WERI-Rb-1 (cell line): Measurements from ENCODE around the gene NNT.
"Not testable (repeated sequence)": the region's sequence is repeated elsewhere in the genome, so short reads cannot be mapped to it uniquely, and the experiment has no call there.

Experiments used
- DNase-seq: peaks from one replicate; pipeline ENCODE4 v3.0.0-alpha.2; 2020
- H3K27ac ChIP-seq: fragments of 250-450 bp; sonication (Bioruptor Pico); 2 replicates; pipeline ENCODE4 v1.5.1; 2020; ENCODE audit warnings: mild to moderate bottlenecking, moderate library complexity
- H3K27me3 ChIP-seq: fragments of 250-450 bp; sonication (Bioruptor Pico); 2 replicates; pipeline ENCODE4 v1.5.1; 2021; ENCODE audit warnings: mild to moderate bottlenecking, low read depth, moderate library complexity; ENCODE audit not compliant: insufficient read depth, severe bottlenecking
- H3K36me3 ChIP-seq: fragments of 250-450 bp; sonication (Bioruptor Pico); 2 replicates; pipeline ENCODE4 v1.5.1; 2020; ENCODE audit warnings: mild to moderate bottlenecking, moderate library complexity
- H3K4me3 ChIP-seq: 2 replicates; pipeline ENCODE4 v1.5.1; 2011; ENCODE audit warnings: low read depth, mild to moderate bottlenecking, control low read depth, low read length
- H3K9me3 ChIP-seq: fragments of 250-450 bp; sonication (Bioruptor Pico); 2 replicates; pipeline ENCODE4 v1.5.1; 2021; ENCODE audit warnings: mild to moderate bottlenecking, moderate library complexity; ENCODE audit not compliant: severe bottlenecking
- TF ChIP-seq, protein P1 (sequence below): IDR thresholded peaks from 2 replicates; pipeline ENCODE4 v1.5.1; 2011; ENCODE audit warnings: low read depth, mild to moderate bottlenecking, control low read depth, inconsistent platforms, low read length

NNT gene

DNA sequence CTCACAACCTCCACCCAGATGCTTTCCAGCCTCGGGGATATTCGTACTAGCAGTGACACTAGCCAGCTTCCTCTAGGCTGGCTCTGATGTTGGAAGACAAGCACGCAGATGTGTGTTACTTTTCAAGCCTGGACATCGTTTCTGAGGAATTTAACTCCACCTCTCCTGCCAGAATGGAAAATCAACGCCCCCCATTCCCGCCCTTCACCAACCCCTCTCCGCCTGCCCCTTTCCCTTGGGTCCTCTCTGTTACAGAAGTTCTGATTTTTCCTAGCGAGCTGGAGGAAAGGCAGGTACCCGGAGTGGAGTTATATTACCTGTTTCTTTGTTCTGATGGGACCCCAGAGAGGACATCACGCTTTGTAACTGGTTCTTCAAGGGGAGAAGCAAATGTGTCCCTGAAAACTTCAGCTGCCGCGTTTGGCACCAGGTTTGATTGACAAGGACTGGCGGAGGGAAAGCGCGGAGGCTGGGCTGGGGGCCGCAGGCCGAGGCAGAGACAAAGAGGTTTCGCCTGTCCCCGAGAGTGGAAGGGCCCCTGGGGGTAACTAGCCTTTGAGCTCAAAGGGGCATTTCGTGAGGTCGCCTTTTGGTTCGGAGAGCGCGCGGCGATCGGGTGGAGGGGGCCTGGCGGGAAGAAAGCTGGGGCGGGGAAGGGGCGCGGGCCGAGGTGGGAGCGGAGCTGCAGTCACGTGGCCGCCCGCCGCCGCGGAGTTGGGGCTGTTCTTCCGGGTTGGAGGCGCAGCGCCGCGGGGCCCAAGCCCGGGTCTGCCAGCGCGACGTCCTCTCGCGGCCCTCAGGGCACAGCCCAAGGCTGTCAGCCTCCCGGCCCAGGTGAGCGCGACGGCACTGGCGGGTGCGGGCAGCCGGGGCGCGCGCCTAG, at the start of gene NNT:
Gene NNT (plus strand): TSS at position 720 of the 883 bp plus-strand sequence. CDS start 6,016 bp downstream, outside the sequence.
- peak within 1 kb of the TSS; percentile 94 for H3K27ac ChIP-seq
- TF ChIP-seq, protein P1, sequence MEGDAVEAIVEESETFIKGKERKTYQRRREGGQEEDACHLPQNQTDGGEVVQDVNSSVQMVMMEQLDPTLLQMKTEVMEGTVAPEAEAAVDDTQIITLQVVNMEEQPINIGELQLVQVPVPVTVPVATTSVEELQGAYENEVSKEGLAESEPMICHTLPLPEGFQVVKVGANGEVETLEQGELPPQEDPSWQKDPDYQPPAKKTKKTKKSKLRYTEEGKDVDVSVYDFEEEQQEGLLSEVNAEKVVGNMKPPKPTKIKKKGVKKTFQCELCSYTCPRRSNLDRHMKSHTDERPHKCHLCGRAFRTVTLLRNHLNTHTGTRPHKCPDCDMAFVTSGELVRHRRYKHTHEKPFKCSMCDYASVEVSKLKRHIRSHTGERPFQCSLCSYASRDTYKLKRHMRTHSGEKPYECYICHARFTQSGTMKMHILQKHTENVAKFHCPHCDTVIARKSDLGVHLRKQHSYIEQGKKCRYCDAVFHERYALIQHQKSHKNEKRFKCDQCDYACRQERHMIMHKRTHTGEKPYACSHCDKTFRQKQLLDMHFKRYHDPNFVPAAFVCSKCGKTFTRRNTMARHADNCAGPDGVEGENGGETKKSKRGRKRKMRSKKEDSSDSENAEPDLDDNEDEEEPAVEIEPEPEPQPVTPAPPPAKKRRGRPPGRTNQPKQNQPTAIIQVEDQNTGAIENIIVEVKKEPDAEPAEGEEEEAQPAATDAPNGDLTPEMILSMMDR = no peak
- H3K9me3 ChIP-seq = no peaks in the 10 kb centered on the region
- H3K36me3 ChIP-seq = no peaks in the 10 kb centered on the region; the same call in none of the 2 replicates
- peak within 1 kb of the TSS; percentile 85 for H3K4me3 ChIP-seq
- no peaks in the 10 kb centered on the region for H3K27me3 ChIP-seq
- DNase-seq = peak; percentile 83

DNA sequence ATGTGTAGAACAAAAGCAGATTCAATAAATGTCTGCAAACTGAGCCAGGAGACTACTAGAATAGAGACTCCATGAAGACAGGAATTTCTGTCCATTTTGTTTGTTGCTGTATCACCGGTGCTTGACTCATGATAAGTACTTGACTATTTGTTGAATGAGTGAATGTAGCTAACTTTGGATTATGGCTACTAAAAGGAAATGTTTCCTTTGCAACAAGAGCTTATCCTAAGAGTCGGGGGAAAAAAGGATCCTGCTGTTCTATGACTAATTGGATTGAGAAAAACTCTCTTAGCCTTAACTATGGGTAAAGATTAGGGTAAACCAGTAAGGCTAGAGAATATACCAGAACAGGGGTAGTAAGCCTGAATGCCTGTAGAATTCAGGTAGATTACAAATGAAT, 49.6 kb upstream of the NNT start:
- no peak overlapping the region for H3K27ac ChIP-seq
- no peaks in the 10 kb centered on the region for H3K27me3 ChIP-seq
- no peak for DNase-seq
- peaks cover 69% of the 10 kb centered on the region for H3K36me3 ChIP-seq
- H3K4me3 ChIP-seq = no peak overlapping the region
- TF ChIP-seq, protein P1 = no peak
- no peaks in the 10 kb centered on the region for H3K9me3 ChIP-seq

DNA sequence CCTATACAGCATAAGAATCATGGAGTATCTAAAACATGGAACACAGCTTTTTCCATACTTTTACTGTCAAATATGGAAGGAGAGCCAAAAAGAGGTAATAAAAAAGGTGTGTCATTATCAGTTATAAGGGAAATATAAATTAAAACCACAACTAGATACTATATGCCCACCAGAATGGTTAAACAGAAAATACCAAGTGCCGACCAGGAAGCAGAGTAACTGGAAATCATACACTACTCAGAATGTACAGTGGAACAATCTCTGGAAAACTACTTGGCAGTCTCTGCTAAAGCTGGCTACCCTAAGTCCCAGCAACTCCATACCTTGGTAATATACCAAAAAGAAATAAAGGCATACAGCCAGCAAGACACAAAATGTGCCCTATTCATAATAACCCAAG, 48.5 kb upstream of the NNT start:
- DNase-seq = no peak
- Histone ChIP-seq H3K9me3 (no peaks in the 10 kb centered on the region), H3K27me3 (no peaks in the 10 kb centered on the region), H3K36me3 (peaks cover 61% of the 10 kb centered on the region), H3K4me3 (no peak overlapping the region), H3K27ac (no peak overlapping the region)
- TF ChIP-seq, protein P1 = no peak

DNA sequence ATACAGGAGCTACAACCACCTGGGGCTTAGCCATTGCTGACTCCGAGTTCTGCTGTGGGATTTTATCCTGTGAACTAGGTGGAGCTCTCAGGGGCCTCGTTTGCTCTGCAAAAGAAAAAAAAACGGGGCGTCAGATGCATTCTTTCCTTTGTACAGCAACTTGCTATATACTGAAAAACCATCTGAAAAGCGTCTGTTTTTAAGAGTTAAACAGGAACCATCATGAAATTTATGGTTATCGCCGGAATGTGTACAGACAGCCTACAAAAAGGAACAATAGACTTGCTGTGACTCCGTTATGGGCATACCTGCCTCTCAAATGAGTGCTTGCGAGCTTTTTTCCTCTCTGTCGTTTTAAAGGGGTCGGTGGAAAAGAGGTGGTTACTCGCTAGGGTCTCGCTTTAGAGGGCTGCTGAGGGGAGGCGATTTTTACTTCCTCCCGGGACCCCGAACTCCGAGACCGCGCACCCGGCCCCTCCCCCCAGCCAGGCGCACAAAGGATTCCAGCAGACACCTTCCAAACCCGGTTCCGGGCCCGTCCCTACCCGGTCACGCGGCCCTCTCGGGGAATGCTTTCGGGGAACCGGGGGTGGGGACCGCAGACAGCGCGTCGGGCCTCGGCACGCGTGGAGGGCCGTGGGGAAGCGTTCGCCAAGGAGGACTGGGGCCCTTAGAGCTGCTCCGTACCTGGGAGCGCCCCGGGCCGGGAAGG, 46.9 kb upstream of the NNT start:
- Histone ChIP-seq H3K27me3 (no peaks in the 10 kb centered on the region), H3K27ac (peak overlapping the region; percentile 96), H3K4me3 (peak overlapping the region; percentile 98), H3K9me3 (no peaks in the 10 kb centered on the region), H3K36me3 (peaks cover 48% of the 10 kb centered on the region)
- TF ChIP-seq, protein P1 = no peak
- peak; percentile 65 for DNase-seq

DNA sequence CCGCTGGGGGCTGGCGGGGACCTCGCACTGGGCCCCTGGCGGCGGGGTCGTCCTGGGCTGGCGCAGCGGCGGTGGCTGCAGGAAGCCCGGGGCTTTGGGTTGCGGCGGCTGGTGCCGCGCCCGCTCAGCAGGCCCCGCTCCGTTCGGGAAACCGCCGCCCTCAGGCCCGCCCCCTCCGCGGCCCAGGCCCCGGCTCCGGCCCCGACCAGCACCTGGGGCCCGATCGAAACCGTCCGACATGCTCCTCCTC, 46.4 kb upstream of the NNT start:
- H3K27me3 ChIP-seq, DNase-seq, H3K9me3 ChIP-seq: not testable (repeated sequence)
- peak overlapping the region; percentile 98 for H3K4me3 ChIP-seq
- H3K27ac ChIP-seq = peak overlapping the region; percentile 96
- peaks cover 43% of the 10 kb centered on the region for H3K36me3 ChIP-seq

DNA sequence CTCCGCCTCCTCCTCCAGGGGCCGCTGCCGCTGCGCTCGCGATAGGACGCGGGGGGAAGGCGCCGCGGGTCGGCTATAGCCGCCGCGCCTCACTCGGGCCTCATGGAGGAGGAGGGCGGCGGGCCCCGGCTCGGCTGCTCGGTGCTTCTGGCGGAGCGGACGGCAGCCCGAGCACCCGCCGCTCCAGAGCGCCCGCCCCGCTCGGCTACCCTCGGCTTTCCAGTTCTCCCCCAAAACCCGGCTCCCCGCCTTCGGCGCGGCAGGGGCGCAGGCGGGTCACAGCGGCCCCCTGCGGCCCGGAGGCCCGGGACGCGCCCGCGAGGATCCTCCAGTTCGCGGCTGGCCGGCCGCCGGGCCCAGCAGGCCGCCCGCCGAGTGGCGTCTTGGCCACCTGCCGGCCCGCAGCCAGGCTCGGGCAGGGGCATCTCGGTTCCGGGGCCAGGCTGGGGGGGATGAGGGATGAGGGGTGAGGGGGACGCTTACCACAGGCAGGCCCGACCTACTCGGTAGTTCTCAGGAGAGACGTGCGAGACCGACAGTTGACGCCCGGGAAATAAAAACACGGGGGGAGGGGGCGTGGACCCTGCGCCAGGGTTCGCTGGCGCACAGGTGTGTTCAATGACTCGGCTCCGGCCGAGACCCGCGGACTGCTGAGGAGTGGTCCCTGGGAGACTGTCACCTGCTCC, 46.0 kb upstream of the NNT start, which contains the start of gene PAIP1:
Gene PAIP1 (minus strand): TSS at position 221 of the 686 bp plus-strand sequence. CDS start 231 bp downstream, outside the sequence.
- peak within 1 kb of the TSS; percentile 98 for H3K4me3 ChIP-seq
- DNase-seq = peak; percentile 82
- no peaks in the 10 kb centered on the region for H3K27me3 ChIP-seq
- TF ChIP-seq, protein P1 = peak; percentile 56
- H3K27ac ChIP-seq = peak within 1 kb of the TSS; percentile 96
- no peaks in the 10 kb centered on the region for H3K9me3 ChIP-seq
- peaks cover 38% of the 10 kb centered on the region for H3K36me3 ChIP-seq
